ENCODE measurements around the gene UBL5. TPM values are rescaled to one million over a fixed set of nuclear protein-coding genes. Genes with fewer than 3 reads are reported as not detected.

Gene UBL5
- total and polyA plus RNA-seq, 4 donors = 155 to 339 (median 205) TPM

DNA sequence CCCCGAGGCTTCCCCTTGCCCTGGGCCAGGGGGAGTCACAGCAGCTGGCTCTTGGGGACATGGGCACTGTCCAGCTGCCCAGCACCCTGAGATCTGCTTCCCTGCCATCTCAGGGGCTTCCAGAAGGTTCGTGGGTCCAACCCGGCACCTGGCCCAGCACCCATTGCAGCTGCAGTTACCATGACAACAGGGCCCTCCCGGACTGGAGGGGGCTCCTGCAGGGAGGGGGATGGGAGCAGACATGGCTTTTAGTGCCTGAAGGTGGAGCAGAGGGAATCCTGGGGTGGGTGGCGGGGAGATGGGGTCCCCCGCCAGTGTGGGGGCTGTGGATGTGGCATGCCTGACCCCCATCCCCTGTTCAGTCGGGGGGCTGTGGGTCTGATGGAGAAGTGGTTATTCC, 22.1 kb downstream of the UBL5 start:
- Histone ChIP-seq H3K9me3 (ENCODE audit: control insufficient read depth in 4 of 4, low read length in 3 of 4) (no peaks in the 10 kb centered on the region), H3K27ac (ENCODE audit: low read depth in 1 of 2, low read length in 2 of 2) (no peak overlapping the region), H3K4me1 (ENCODE audit: control insufficient read depth in 4 of 4, insufficient read depth in 4 of 4, low read length in 3 of 4) (peaks cover 0 to 7% (median 3%) of the 10 kb centered on the region in 4 donors), H3K4me3 (ENCODE audit: low read depth in 1 of 3, low read length in 3 of 3) (no peak overlapping the region), H3K9ac (ENCODE audit: low read depth in 1 of 2, low read length in 2 of 2) (no peak overlapping the region), H3K36me3 (ENCODE audit: control insufficient read depth in 4 of 4, insufficient read depth in 3 of 4, low read depth in 1 of 4, low read length in 3 of 4) (peaks cover 0 to 10% (median 4%) of the 10 kb centered on the region in 4 donors), H3K27me3 (ENCODE audit: control insufficient read depth in 4 of 4, insufficient read depth in 4 of 4, low read length in 3 of 4) (no peaks in the 10 kb centered on the region)
- no peak for DNase-seq (ENCODE audit: low spot score)
- WGBS = 89% methylated on average over 7 of the region's 7 CpGs
- TF ChIP-seq HNF4A (conservative IDR thresholded peaks at IDR 0.05) = no peak
- no peak for TF ChIP-seq TAF1 (conservative IDR thresholded peaks at IDR 0.05)
- no peak for TF ChIP-seq SP1 (IDR thresholded peaks at IDR 0.05)

DNA sequence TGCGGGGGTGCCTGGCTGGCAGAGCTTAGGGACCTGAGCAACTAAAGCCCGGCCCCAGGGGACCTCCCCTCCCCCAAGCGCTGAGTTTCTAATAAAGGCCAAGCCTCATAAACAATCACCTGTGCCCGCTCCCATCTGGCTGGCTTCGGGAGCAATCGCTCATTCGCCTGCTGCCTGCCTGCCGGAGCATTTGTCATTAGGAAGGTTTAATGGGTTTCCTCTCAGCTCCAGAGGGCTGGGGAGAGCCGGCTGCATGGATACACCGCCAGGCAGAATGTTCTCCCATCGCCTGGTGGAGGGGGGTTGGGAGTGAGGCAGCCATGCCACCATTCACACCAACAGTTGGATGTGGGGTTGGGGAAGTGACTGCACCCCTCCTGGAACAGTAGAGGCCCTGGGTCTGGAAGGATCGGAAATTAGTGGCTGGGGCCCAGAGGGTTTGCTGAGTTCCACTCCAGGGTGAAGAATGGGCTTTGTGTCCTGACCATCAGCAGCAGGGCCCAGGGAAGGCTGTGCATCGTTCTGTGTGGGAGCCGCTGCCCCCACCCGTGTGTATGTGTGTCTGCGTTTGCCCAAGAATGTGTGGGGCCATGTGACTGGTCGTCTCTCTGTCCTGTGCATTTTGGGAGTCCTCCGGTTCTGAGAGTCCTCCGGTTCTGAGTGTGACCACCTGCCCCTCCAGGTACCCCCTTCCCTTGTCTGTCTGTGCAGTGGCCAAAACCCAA, 22.7 kb downstream of the UBL5 start:
- WGBS = 88% methylated on average over 19 of the region's 19 CpGs
- TF ChIP-seq RAD21 (IDR thresholded peaks at IDR 0.05) = no peak
- TF ChIP-seq, protein P1, sequence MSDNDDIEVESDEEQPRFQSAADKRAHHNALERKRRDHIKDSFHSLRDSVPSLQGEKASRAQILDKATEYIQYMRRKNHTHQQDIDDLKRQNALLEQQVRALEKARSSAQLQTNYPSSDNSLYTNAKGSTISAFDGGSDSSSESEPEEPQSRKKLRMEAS (IDR thresholded peaks at IDR 0.05) = no peak
- no peak for TF ChIP-seq JUND (IDR thresholded peaks at IDR 0.05)
- no peak for TF ChIP-seq NR2F2 (IDR thresholded peaks at IDR 0.05)
- TF ChIP-seq, protein P2, sequence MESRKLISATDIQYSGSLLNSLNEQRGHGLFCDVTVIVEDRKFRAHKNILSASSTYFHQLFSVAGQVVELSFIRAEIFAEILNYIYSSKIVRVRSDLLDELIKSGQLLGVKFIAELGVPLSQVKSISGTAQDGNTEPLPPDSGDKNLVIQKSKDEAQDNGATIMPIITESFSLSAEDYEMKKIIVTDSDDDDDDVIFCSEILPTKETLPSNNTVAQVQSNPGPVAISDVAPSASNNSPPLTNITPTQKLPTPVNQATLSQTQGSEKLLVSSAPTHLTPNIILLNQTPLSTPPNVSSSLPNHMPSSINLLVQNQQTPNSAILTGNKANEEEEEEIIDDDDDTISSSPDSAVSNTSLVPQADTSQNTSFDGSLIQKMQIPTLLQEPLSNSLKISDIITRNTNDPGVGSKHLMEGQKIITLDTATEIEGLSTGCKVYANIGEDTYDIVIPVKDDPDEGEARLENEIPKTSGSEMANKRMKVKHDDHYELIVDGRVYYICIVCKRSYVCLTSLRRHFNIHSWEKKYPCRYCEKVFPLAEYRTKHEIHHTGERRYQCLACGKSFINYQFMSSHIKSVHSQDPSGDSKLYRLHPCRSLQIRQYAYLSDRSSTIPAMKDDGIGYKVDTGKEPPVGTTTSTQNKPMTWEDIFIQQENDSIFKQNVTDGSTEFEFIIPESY (IDR thresholded peaks at IDR 0.05) = no peak
- no peak for TF ChIP-seq TAF1 (conservative IDR thresholded peaks at IDR 0.05)
- no peak for TF ChIP-seq HNF4G (IDR thresholded peaks at IDR 0.05)
- Histone ChIP-seq H3K27ac (ENCODE audit: low read depth in 1 of 2, low read length in 2 of 2) (no peak overlapping the region), H3K27me3 (ENCODE audit: control insufficient read depth in 4 of 4, insufficient read depth in 4 of 4, low read length in 3 of 4) (no peaks in the 10 kb centered on the region), H3K4me3 (ENCODE audit: low read depth in 1 of 3, low read length in 3 of 3) (no peak overlapping the region), H3K9ac (ENCODE audit: low read depth in 1 of 2, low read length in 2 of 2) (no peak overlapping the region), H3K9me3 (ENCODE audit: control insufficient read depth in 4 of 4, low read length in 3 of 4) (no peaks in the 10 kb centered on the region), H3K4me1 (ENCODE audit: control insufficient read depth in 4 of 4, insufficient read depth in 4 of 4, low read length in 3 of 4) (peaks cover 0 to 7% (median 3%) of the 10 kb centered on the region in 4 donors), H3K36me3 (ENCODE audit: control insufficient read depth in 4 of 4, insufficient read depth in 3 of 4, low read depth in 1 of 4, low read length in 3 of 4) (peaks cover 0 to 10% (median 4%) of the 10 kb centered on the region in 4 donors)
- DNase-seq (ENCODE audit: low spot score) = no peak

DNA sequence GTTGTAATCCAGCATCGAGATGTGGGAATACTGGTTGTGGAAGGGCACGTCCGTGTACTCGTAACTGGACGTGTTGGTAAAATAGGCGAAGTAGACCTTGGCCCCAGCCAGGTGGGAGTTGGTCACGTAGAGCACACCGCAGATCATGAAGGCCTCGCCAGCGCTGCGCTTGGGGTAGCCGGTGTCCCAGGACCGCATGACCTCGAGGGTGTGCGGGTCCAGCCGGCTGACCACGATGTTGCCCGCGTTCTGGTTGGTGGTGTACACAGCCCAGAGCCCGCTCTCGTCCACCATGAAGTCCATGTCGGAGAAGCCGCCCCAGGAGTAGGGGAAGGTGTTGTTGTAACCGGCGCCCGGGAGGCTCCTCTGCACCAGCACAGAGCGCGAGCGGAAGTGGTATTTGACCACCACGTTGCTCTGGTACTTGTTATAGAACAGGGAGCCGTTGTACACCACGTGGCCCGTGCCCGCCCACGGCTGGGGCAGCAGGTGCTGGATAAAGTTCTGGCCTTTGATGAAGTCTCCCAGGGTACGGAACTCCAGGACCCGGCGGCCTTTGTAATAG, 26.6 kb downstream of the UBL5 start:
- Histone ChIP-seq H3K27me3 (ENCODE audit: control insufficient read depth in 4 of 4, insufficient read depth in 4 of 4, low read length in 3 of 4) (no peaks in the 10 kb centered on the region), H3K9ac (ENCODE audit: low read depth in 1 of 2, low read length in 2 of 2) (no peak overlapping the region), H3K27ac (ENCODE audit: low read depth in 1 of 2, low read length in 2 of 2) (no peak overlapping the region), H3K36me3 (ENCODE audit: control insufficient read depth in 4 of 4, insufficient read depth in 3 of 4, low read depth in 1 of 4, low read length in 3 of 4) (peaks cover 0 to 3% (median 1%) of the 10 kb centered on the region in 4 donors), H3K9me3 (ENCODE audit: control insufficient read depth in 4 of 4, low read length in 3 of 4) (no peaks in the 10 kb centered on the region), H3K4me1 (ENCODE audit: control insufficient read depth in 4 of 4, insufficient read depth in 4 of 4, low read length in 3 of 4) (peaks cover 0 to 7% (median 3%) of the 10 kb centered on the region in 4 donors), H3K4me3 (ENCODE audit: low read depth in 1 of 3, low read length in 3 of 3) (no peak overlapping the region)
- WGBS = 97% methylated on average over 38 of the region's 38 CpGs
- no peak for DNase-seq (ENCODE audit: low spot score)
- TF ChIP-seq HNF4A (conservative IDR thresholded peaks at IDR 0.05) = no peak
- TF ChIP-seq NR2F2 (IDR thresholded peaks at IDR 0.05) = no peak
- TF ChIP-seq, protein P3, sequence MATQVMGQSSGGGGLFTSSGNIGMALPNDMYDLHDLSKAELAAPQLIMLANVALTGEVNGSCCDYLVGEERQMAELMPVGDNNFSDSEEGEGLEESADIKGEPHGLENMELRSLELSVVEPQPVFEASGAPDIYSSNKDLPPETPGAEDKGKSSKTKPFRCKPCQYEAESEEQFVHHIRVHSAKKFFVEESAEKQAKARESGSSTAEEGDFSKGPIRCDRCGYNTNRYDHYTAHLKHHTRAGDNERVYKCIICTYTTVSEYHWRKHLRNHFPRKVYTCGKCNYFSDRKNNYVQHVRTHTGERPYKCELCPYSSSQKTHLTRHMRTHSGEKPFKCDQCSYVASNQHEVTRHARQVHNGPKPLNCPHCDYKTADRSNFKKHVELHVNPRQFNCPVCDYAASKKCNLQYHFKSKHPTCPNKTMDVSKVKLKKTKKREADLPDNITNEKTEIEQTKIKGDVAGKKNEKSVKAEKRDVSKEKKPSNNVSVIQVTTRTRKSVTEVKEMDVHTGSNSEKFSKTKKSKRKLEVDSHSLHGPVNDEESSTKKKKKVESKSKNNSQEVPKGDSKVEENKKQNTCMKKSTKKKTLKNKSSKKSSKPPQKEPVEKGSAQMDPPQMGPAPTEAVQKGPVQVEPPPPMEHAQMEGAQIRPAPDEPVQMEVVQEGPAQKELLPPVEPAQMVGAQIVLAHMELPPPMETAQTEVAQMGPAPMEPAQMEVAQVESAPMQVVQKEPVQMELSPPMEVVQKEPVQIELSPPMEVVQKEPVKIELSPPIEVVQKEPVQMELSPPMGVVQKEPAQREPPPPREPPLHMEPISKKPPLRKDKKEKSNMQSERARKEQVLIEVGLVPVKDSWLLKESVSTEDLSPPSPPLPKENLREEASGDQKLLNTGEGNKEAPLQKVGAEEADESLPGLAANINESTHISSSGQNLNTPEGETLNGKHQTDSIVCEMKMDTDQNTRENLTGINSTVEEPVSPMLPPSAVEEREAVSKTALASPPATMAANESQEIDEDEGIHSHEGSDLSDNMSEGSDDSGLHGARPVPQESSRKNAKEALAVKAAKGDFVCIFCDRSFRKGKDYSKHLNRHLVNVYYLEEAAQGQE (IDR thresholded peaks at IDR 0.05) = no peak
- TF ChIP-seq TAF1 (conservative IDR thresholded peaks at IDR 0.05) = no peak
- TF ChIP-seq, protein P4, sequence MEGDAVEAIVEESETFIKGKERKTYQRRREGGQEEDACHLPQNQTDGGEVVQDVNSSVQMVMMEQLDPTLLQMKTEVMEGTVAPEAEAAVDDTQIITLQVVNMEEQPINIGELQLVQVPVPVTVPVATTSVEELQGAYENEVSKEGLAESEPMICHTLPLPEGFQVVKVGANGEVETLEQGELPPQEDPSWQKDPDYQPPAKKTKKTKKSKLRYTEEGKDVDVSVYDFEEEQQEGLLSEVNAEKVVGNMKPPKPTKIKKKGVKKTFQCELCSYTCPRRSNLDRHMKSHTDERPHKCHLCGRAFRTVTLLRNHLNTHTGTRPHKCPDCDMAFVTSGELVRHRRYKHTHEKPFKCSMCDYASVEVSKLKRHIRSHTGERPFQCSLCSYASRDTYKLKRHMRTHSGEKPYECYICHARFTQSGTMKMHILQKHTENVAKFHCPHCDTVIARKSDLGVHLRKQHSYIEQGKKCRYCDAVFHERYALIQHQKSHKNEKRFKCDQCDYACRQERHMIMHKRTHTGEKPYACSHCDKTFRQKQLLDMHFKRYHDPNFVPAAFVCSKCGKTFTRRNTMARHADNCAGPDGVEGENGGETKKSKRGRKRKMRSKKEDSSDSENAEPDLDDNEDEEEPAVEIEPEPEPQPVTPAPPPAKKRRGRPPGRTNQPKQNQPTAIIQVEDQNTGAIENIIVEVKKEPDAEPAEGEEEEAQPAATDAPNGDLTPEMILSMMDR (IDR thresholded peaks at IDR 0.05; ENCODE audit: low read depth, low read length, missing input control) = no peak
- no peak for TF ChIP-seq RXRA (IDR thresholded peaks at IDR 0.05)
- TF ChIP-seq, protein P1 (IDR thresholded peaks at IDR 0.05) = no peak
- no peak for TF ChIP-seq RAD21 (IDR thresholded peaks at IDR 0.05)
- no peak for TF ChIP-seq FOXA1 (IDR thresholded peaks at IDR 0.05)

Measured in liver (tissue), 9 donors.